Skin epidermis (tissue), 12 donors: ENCODE results near the gene GNAQ.
A peak's percentile ranks its signal among the peaks of the same experiment; 100 is the strongest.

ENCODE experiments used
- H3K27ac ChIP-seq, 21 experiments: fragments of 200-600 bp; sonication (generic) in 11 of 21; one replicate each; pipeline ENCODE4 v1.5.0; 2020; ENCODE audit warnings: mild to moderate bottlenecking in 3 of 21, inconsistent platforms in 2 of 21, moderate library complexity in 2 of 21
- H3K4me3 ChIP-seq, 7 experiments: fragments of 200-600 bp; sonication (generic) in 2 of 7; one replicate each; pipeline ENCODE4 v1.5.0; 2020; ENCODE audit warnings: inconsistent platforms in 2 of 7, mild to moderate bottlenecking in 2 of 7, moderate library complexity in 1 of 7

The GNAQ gene

DNA sequence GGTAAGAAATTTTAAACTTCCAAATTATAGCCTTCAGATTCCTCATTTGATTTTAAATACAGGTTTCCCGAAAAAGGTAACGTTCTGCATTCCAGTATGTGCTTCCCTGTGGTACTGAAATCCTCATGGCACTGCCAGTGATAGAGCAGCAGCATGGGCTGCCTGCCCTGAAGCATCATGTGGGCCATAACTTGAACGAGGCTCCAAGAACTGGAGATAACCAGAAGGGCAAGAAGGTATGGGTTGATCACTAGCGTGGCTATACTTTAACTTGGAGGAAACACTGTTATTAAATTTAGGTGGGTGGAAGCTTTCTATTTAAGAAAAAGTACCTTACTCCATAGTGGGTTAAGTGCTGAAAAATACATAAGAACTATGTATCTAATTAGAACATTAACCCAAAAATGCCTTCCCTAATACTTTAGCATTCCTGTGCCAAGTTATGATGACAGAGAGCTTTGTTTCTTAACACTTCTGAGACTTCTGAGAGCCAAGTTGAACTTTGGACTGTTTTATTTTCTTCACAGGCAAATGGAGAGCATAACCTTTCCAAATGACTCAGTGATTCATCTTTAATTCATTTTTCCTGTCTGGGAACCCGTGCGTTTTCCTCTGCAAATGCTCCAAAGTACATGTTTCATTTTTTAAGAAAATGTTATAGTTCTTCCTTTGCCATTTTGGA is 192.0 kb downstream of the GNAQ start:
- Histone ChIP-seq H3K27ac (peak overlapping the region in 3 of 21 experiments; percentile 10 to 46 (median 26)), H3K4me3 (no peak overlapping the region)

DNA sequence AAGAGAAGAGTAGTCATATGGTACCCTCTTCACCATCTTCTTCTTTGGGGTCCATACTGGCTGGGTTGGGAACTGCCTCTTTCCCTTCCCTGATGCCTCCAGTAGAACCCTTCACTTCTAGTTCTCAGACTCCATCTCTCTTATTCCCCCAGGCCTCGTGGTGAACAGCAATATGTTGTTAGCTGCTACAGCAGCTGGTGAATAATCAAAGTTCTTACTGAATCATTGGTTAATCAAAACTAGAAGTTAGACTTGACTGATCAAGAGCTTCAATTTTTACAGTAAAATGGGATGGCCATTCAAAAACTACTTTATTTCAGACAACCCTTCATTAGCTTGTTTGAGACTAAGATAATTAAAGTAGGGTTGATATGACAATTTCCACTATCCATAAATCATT is 192.6 kb downstream of the GNAQ start:
- Histone ChIP-seq H3K27ac (peak overlapping the region in 2 of 21 experiments; percentile 10 to 46), H3K4me3 (no peak overlapping the region)

DNA sequence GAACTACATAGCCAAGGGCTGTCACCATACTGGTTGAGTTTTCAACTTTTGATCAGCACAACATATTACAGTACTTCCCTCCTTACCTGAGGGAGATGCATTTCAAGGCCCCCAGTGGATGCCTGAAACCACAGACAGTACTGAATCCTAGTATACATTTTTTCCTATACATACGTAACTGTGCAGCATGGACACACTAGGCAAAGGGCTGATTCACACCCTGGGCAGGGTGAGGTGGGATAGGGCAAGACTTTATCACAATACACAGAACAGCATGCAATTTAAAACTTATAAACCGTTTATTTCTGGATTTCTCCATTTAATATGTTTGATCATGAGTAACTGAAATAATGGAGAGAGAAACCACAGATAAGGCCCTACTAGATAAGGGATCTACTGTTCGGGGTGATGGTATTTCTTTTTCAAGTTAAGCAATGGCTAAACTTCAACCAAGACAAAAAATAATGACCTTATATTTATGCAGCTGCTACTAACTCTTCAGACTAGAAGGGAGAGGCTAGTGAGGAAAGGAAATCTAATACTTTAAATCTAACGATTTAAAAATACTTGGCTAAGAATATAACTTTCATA is 196.6 kb downstream of the GNAQ start:
- H3K27ac ChIP-seq: no peak overlapping the region
- H3K4me3 ChIP-seq: no peak overlapping the region

DNA sequence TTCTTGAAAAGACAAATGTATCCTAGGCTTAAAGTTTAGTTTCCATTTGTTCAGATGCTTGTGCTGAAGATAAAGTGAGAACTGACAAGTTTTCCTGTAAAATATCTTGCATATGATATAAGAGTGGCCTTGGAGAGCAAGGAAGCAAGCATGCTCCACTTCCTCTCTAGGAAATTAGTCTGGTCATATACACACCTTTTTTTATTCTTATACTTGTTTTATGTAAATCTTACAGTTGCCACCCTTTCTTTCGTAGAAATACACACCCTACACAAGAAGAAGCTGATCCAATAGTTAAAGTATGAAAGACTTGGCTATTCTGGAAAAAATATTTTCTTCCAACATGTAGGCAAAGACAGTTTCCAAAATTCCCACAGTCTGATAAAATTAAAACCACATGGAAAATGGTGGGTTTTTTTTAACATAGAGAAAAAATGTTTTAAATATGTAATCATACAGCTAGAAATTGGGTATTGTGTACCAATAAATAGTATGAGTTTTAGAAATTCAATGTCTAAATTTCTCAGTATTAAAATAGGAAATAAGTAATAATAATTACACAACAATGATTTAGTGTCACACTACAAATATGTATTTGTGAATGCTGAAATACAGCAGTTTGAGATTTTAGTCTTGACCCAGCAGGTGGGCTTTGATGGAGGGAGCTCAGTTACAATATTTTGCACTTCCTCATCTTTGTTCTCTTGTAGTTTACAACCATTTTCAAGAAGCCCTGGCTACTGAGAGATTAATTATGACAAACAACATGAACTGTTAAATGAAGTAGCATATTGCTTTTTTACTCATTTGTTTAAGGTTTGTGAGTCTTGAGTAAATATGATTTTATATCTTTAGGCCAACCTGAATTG is 197.8 kb downstream of the GNAQ start:
- H3K27ac ChIP-seq: peak overlapping the region in 2 of 21 experiments; percentile 39 to 56
- no peak overlapping the region for H3K4me3 ChIP-seq

DNA sequence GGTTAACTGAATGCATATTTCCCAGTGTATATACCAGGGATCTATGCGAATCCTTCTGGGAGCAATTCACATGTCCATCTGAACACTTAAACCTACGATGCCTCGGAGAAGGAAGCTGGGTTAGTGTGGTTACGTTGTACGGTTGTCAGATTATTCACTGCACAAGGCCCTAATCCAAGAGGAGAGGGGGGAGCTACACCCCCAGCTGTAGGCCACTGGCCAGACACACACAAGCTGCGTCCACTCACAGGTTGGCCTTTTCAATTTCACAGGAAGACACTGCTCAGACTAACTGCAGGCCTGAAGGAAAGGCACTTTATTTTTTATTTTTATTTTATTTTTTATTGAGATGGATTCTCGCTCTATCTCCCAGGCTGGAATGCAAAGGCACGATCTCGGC is 199.0 kb downstream of the GNAQ start:
- H3K4me3 ChIP-seq: no peak overlapping the region
- H3K27ac ChIP-seq: no peak overlapping the region

DNA sequence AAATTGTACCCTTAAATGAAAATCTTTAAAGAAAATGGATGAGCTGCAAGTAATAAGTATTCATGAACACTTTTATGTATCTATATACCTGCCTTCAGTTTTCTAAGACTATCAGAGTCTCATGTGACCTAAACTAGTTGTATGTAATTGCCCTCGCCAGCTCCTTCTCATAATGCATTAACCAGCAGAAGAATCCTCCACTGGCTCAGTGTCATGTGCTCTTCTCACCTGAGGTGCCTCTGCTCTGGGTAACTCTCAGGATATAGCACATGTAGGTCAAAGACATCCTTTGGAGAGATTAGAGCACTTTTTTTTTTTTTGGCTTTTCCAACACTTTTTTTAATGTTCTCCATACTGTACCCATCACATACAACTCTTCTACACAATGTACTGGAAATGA is 199.8 kb downstream of the GNAQ start:
- H3K27ac ChIP-seq: no peak overlapping the region
- H3K4me3 ChIP-seq: no peak overlapping the region

DNA sequence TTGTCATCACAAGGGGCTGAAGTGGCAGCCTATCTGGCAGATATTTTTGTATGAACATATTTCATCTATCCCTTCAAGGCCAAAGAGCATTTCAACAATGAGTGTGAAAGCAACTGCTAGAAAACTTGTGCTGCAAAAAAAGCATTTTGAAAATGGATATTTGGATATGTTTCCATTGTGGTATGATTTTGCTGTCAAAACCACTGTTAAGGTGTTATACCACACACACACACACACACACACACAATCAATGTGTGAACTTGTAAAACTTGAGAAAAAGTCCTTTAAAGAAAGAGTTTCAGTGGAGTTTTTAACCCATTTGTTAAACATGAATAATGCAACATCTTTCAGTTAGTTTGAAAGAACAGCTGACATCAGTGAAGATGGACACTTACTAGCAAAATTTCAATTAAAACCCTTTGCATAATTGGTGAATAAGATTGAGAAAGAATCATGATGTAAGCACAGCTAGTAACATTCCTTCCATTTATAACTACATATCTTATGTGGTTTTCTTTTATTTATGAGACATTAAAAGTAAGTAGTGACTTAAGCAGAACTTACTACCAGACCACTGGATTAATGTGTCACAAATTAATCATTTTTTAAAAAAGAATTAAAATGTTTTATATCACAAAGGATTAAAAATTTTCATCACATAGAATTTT is 200.9 kb downstream of the GNAQ start:
- Histone ChIP-seq H3K4me3 (no peak overlapping the region), H3K27ac (no peak overlapping the region)

DNA sequence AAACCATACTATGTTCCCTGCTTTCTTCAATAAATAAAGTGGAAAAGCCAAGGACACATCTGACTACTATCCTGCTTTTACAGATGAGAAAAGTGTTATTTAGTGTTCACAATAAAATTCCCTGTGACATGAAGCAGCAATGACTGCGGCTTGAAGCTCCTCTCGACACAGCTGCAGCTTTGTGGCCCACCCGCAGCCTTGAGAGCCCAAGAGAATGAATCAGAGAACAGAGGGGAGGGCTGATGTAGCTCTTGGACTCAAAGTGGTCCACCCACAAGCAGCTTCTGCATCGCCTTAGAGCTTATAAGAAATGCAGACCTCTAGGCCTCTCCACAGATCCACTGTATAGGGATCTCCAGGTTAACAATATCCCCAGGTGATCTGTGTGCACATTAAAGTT is 202.2 kb downstream of the GNAQ start:
- Histone ChIP-seq H3K27ac (no peak overlapping the region), H3K4me3 (no peak overlapping the region)

DNA sequence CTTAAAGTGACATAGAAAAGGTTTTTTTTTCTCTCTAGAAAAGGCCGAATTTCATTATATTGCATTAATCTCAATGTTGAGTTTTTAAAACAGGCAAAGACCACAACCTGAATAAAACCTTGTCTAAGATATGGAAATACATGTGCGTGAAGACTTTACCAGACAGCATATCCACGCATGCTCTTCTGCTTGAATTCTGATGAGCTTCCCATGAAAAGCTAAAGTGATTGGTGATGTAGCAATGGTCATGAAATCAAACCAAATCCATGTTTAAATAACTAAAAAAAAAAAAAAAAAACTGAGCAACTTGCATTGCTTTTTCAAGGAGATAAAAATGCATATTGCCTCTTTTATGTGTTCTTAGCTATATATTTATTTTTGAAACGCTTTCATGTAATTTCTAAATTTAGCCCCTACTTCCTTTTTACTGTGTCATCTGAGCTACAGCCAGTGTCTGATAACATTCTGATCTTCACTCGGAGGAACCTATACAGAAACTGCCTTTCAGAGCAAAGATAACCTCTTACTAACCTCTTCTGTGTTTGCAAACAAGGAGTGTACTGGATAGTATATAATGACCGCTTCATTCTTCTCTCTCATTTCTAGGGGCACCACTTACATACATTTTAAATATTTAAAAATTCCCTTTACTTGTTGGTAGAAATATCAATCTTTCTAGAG is 204.4 kb downstream of the GNAQ start:
- H3K27ac ChIP-seq: no peak overlapping the region

DNA sequence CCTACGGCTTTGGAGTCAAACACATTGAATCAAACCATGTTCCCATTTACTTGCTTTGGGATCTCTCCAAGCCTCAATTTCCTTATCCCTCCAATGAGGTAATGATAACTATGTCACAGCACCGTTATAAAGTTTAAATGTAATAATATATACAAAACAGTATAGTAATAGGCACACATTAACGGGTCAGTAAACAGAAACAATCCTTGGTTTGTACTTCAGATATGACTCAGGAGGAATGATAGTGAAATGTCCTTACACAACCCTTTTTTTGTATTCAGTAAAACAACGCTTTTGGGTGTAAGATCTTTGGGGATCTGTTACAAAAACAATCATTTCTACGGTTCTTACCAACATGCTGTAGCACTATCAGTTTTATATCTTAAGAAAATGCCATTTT is 205.0 kb downstream of the GNAQ start:
- no peak overlapping the region for H3K27ac ChIP-seq
- H3K4me3 ChIP-seq: no peak overlapping the region

More for the DNA sequence above, 204.4 kb downstream of the GNAQ start:
- no peak overlapping the region for H3K4me3 ChIP-seq

DNA sequence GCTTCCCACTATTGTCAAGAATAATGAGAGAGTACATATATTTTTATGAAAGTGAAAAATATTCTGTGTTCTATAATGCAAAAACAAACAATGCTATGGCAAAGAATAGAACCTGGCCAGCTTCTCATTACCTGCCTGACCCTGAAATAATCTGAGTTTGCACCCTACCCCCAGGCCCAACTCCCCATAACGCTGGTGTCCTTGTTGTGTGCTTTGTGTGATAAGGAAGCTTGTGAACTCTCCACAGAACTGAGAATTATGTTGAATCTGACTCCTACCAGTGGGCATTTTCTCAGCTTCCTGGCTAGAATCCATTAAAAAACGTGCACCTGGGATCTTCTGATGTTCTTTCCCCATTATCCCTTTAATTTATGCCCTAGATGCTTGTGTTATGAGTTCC is 205.5 kb downstream of the GNAQ start:
- no peak overlapping the region for H3K4me3 ChIP-seq
- H3K27ac ChIP-seq: no peak overlapping the region

DNA sequence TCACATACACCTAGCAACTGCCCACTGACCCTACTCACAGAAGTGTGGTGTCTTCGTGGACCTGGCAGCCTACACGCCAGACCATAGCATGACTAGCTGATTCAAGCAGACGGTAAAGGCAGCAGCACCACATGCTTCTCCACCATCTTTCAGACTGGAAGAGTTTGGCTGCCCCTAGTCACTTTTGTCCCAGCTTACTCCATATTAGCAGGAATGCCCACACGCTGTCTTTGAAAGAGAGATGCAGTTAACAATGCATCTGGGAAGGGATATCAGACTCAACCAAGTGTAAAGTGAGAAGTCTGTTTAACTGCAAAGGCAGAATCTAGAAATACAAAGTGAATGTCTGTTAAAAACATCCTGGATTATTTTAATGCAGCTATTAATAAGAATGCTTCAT is 206.2 kb downstream of the GNAQ start:
- Histone ChIP-seq H3K4me3 (no peak overlapping the region), H3K27ac (no peak overlapping the region)

DNA sequence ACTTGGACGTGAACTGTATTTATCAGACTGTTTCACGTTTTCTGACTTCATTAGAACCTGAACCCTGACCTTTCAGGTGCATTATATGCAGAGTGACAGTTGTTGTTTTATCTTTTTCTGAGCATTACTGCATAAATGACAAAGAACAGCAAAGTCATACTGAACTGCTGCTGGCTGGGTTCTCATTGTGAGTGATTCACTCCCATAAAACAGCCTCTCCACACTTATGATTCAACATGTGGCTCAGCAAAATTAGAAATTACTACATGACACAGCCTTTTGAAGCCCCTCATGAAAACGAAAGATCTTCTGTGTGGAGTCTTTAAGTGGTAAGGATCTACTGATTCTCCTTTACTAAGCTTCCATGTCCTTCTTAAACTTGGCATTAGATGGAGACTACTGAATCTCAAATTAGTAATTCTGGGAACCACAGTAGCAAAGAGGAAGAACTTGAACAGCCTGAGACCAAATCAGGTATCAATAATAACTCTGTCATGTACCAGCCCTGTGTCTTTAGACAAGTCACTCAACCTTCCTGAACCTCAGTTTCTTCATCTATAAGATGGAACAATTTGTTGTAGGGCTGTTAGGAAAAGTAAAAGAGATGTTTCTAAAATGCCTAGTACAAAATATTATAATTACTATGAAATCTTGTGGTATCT is 211.2 kb downstream of the GNAQ start:
- Histone ChIP-seq H3K27ac (peak overlapping the region in 2 of 21 experiments; percentile 40 to 51), H3K4me3 (no peak overlapping the region)

DNA sequence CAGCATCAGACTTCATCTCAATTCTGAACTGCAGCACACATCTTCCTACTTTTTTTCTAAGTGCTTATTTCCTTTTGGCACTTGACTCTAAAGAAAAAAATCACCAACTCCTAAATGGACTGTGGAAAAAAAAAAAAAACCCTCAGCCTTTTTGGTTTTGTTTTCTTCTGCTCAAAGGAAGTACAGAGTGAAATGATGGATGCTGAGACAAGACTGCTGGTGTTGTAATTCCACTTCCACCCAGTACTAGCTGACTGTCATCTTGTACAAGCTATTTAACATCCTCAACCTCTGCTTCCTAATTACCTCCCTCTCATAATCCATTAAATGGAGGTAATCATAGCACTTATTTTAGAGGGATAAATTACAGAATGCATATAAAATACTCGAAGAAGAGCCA is 212.0 kb downstream of the GNAQ start:
- Histone ChIP-seq H3K4me3 (no peak overlapping the region), H3K27ac (peak overlapping the region in 2 of 21 experiments; percentile 49 to 51)

DNA sequence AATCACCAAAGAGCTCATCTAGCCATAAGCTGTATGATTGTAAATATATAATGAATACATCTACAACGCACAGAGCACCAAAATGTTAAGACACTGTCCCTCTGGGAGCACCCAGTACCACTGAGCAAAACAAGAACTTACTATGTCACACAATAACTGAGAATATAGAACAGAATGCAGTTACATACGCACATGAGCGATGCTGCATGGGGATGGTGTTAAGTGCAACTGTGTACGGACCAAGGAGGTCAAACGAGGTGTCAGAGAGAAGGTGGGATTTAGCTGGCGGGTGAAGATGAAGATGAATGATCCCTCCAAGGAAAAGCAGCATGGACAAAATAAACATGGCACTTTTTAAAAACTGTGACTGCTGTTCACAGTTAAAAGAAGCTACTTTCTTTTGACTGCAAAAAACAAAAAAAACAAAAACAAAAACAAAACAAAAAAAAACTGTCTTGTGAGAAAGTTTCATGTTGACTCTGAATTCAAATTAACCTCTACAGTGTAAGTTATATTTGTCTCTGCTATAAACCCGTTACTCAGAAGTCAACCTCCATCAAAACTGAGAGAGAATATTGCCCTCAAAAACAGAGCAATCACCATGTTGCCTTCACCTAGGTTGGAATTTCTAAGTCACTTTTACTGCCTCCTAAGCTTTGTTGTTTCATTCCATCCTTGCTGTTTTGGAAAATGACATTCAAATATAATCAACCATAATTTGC is 213.9 kb downstream of the GNAQ start:
- Histone ChIP-seq H3K27ac (no peak overlapping the region), H3K4me3 (no peak overlapping the region)

DNA sequence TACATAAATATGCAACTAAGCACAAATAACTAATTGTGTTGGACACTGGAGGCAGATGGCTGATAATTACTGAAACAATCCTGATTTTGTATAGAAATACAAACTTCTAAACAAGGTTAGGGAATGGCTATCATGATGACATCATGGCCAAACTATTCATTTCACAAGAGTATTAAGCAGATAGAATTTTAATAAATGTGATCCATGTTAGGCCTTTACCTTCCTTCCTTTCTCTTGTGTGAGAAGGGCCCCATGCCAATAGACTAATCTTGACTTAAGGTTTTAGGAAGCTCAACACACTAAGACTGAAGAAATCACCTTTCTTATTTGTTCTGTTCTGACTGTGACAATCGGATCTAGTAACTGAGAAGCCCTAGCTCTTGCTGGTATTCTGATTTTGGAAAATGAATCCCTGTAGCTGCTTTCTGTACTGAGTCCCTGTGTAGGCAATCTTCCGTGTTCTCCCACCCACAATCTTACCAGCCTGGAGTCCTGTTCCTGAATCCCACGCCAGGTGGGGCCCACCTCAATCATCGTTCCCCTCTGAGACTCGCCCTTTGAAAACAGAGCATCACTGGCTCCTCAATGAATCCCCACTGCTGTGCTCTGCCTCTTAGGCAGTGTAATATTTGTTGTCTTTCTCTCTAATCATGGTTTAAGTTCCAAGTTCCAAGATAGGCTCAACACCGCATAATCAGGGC is 214.8 kb downstream of the GNAQ start:
- Histone ChIP-seq H3K27ac (no peak overlapping the region), H3K4me3 (no peak overlapping the region)

DNA sequence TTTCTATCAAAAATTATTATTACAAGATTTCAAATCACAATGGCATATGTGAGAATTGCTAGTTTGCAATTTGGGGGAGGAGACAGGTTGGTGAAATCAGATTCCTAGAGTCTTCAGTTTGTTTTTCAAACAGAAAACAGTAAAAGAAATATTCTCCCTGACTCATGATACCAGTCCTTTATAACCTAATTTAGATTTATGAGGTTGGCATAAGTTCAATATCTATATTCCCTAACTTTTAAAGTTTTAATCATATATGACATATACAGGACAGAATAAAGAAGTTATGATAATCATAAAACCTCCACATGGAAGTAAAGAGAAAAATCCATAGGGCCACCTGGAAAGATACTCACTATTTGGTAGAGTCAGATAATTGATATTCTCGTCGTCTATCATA is 216.4 kb downstream of the GNAQ start:
- Histone ChIP-seq H3K4me3 (no peak overlapping the region), H3K27ac (no peak overlapping the region)

DNA sequence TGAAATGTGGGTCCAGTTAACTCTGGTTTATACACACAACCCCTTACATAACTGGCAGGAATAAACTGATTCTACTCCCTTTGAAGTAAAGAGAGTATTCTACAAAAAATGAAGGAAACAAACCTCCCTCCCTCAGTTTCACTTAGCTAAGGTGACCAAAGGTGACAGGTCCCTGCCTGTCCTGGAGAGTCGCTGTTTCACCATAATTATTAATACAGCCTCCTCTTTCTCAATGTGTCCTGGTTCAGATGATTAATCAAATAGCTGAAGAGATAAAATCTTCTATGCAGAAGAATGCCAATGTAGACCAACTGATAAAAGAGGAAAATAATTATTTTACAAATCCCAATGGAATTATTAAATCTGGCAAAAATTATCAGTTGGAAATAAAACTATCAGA is 219.8 kb downstream of the GNAQ start:
- no peak overlapping the region for H3K4me3 ChIP-seq
- no peak overlapping the region for H3K27ac ChIP-seq
